Measurements from ENCODE around the gene PTPRT. TPM values are rescaled to one million over a fixed set of nuclear protein-coding genes. Genes with fewer than 3 reads are reported as not detected.

Gene PTPRT
- total RNA-seq, 1 donor from 2014 or later: 0.56 TPM

DNA sequence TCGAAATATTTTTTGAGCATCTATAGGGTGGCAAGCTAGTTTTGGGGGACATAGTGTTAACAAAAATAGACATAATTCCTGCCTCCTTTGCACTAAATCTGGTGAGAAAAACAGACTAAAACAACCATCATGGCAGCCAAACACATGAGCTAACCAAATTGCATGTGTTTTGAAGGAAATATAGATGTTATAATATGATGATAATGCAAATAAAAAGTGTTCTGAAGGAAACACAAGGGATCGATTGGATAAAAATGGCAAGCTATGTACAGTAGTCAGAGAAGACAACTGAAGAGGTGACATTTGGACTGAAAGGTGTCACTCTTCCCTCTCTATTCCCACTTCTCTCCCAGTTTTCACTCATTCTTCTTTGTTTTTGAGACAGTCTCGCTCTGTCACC is 706.9 kb downstream of the PTPRT start:
- H3K4me1 Mint-ChIP-seq: peaks cover 3% of the 10 kb centered on the region
- no peak overlapping the region for H3K4me3 Mint-ChIP-seq
- TF ChIP-seq, protein P1, sequence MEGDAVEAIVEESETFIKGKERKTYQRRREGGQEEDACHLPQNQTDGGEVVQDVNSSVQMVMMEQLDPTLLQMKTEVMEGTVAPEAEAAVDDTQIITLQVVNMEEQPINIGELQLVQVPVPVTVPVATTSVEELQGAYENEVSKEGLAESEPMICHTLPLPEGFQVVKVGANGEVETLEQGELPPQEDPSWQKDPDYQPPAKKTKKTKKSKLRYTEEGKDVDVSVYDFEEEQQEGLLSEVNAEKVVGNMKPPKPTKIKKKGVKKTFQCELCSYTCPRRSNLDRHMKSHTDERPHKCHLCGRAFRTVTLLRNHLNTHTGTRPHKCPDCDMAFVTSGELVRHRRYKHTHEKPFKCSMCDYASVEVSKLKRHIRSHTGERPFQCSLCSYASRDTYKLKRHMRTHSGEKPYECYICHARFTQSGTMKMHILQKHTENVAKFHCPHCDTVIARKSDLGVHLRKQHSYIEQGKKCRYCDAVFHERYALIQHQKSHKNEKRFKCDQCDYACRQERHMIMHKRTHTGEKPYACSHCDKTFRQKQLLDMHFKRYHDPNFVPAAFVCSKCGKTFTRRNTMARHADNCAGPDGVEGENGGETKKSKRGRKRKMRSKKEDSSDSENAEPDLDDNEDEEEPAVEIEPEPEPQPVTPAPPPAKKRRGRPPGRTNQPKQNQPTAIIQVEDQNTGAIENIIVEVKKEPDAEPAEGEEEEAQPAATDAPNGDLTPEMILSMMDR (conservative IDR thresholded peaks at IDR 0.05): no peak
- DNase-seq (ENCODE audit: low read depth, low spot score): no peak
- no peaks in the 10 kb centered on the region for H3K9me3 Mint-ChIP-seq
- peaks cover 27% of the 10 kb centered on the region for H3K27me3 Mint-ChIP-seq (ENCODE audit: low read depth)
- no peaks in the 10 kb centered on the region for H3K36me3 Mint-ChIP-seq (ENCODE audit: low read depth)
- H3K27ac Mint-ChIP-seq (ENCODE audit: unreplicated experiment): no peak overlapping the region

DNA sequence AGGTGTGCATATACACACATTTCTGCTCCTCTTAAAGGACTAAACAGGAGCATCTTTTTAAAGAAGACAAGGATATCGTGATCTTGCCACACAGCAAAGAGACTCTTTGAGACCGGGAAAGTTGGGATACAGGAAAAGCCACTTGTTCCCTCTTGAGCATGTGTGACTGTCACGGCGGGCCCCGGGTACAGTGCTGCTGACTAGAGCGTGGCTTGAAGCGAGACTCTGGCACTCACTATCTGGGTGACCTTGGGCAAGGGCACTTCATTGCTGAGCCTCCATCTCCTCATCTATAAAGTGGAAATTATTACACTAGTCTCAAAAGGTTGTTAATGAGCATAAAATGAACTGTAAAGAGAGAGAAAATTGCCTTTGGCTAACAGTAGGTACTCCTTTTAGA is 713.9 kb downstream of the PTPRT start:
- no peak for DNase-seq (ENCODE audit: low read depth, low spot score)
- Mint-ChIP-seq H3K9me3 (no peaks in the 10 kb centered on the region), H3K36me3 (ENCODE audit: low read depth) (no peaks in the 10 kb centered on the region), H3K27ac (ENCODE audit: unreplicated experiment) (no peak overlapping the region), H3K4me1 (no peaks in the 10 kb centered on the region), H3K4me3 (no peak overlapping the region), H3K27me3 (ENCODE audit: low read depth) (peaks cover 10% of the 10 kb centered on the region)
- TF ChIP-seq, protein P1 (conservative IDR thresholded peaks at IDR 0.05): no peak

DNA sequence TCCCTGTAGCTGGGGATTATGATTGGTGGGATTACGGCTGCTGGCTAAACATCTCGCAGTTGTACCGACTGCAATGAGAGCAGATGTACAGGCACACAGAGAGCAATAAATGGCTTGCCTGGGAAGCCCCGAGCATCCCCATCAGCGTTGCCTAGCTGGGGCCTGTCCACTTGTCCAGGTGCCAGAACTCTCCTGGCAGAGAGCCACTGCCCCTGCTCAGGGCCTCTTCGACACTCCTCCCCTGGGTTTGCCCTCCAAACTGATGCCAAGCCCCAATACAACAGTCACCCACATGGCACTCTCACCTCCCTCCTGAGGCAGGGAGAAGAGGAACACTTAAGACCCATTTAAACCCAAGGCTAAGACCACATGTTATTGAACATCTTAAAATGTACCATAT is 715.1 kb downstream of the PTPRT start:
- H3K4me3 Mint-ChIP-seq: no peak overlapping the region
- H3K27ac Mint-ChIP-seq (ENCODE audit: unreplicated experiment): no peak overlapping the region
- no peaks in the 10 kb centered on the region for H3K9me3 Mint-ChIP-seq
- DNase-seq (ENCODE audit: low read depth, low spot score): no peak
- no peaks in the 10 kb centered on the region for H3K36me3 Mint-ChIP-seq (ENCODE audit: low read depth)
- TF ChIP-seq, protein P1 (conservative IDR thresholded peaks at IDR 0.05): no peak
- H3K4me1 Mint-ChIP-seq: no peaks in the 10 kb centered on the region
- H3K27me3 Mint-ChIP-seq (ENCODE audit: low read depth): peaks cover 18% of the 10 kb centered on the region

DNA sequence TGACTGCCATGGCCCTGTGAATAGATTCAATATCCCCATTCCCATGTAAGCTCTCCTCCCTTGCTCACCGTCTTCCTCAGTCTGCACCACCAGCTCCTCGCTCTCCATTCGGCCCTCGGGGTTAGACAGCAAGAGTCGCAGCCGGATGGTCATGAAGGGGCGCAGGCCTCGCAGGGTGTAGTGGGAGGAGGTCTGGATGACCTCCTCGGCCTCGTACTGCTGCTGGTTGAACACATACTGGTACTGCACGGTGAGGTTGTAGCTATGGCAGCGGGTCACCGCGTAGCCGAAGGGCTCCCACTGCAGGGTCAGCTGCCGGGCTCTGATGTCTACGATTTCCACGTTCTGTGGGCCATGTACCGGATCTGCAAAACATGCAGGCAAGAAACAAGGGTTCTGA is 717.5 kb downstream of the PTPRT start:
- Mint-ChIP-seq H3K27me3 (ENCODE audit: low read depth) (peaks cover 25% of the 10 kb centered on the region), H3K36me3 (ENCODE audit: low read depth) (no peaks in the 10 kb centered on the region), H3K27ac (ENCODE audit: unreplicated experiment) (no peak overlapping the region), H3K4me1 (no peaks in the 10 kb centered on the region), H3K4me3 (no peak overlapping the region), H3K9me3 (no peaks in the 10 kb centered on the region)
- TF ChIP-seq, protein P1 (conservative IDR thresholded peaks at IDR 0.05): no peak
- DNase-seq (ENCODE audit: low read depth, low spot score): no peak

DNA sequence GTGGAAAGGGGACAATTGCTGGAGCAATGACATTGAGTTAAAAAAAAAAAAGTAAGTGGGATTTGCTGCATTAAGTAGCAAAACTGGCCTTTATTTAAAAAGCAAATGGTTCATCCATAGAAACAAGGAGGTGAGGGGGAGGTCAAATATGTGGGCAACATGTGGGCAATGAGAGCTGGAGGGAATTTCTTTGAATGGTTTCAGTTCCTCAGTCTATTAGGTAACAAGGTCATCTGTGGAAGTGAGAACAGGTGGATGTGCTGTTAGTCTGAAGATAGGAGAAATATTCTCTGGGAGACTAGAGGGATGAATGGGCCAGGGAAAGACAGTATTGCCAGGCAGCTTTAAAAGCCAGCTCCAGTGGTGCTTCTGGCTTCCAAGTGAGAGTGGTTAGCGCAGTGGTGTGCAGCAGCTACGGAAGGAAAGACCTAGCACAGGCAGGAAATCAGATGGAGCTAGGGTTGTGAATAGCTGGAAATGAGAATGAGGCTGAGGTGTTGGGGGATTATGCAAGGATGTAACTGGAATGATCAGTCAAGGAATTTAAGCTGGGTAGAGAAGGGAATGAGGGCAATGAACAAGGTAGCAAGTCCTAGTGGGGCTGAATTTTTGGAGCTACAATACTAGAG is 727.6 kb downstream of the PTPRT start:
- no peaks in the 10 kb centered on the region for H3K9me3 Mint-ChIP-seq
- no peak overlapping the region for H3K27ac Mint-ChIP-seq (ENCODE audit: unreplicated experiment)
- peaks cover 29% of the 10 kb centered on the region for H3K27me3 Mint-ChIP-seq (ENCODE audit: low read depth)
- no peaks in the 10 kb centered on the region for H3K36me3 Mint-ChIP-seq (ENCODE audit: low read depth)
- H3K4me3 Mint-ChIP-seq: no peak overlapping the region
- TF ChIP-seq, protein P1 (conservative IDR thresholded peaks at IDR 0.05): no peak
- peaks cover 4% of the 10 kb centered on the region for H3K4me1 Mint-ChIP-seq
- DNase-seq (ENCODE audit: low read depth, low spot score): no peak
